AG09309 (cell line): ENCODE measurements around the gene TFEC.

Experiments used
- DNase-seq: peaks from one replicate; pipeline ENCODE4 v3.0.0-alpha.2; 2010; ENCODE audit warnings: low read depth
- H3K4me3 ChIP-seq: 2 replicates; pipeline ENCODE4 v1.5.1; 2011; ENCODE audit warnings: mild to moderate bottlenecking, low read depth, low read length, moderate library complexity; ENCODE audit not compliant: control insufficient read depth
- TF ChIP-seq, protein P1 (sequence below): IDR thresholded peaks from 2 replicates; pipeline ENCODE4 v1.5.1; 2011; ENCODE audit warnings: mild to moderate bottlenecking, low read depth, low read length, inconsistent platforms; ENCODE audit not compliant: insufficient read depth, control insufficient read depth; ENCODE audit errors: missing control alignments

TFEC gene

DNA sequence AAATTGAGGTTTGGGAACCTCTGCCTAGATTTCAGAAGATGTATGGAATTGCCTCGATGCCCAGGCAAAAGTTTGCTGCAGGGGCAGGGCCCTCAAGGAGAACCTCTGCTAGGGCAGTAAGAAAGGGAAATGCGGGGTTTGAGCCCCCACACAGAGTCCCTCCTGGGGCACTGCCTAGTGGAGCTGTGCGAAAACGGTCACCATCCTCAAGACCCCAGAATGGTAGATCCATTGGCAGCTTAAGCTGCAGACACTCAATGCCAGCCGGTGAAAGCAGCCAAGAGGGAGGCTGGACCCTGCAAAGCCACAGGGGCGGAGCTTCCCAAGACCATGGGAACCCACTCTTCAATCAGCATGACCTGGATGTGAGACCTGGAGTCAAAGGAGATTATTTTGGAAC lies 15.0 kb upstream of the TFEC start:
- TF ChIP-seq, protein P1, sequence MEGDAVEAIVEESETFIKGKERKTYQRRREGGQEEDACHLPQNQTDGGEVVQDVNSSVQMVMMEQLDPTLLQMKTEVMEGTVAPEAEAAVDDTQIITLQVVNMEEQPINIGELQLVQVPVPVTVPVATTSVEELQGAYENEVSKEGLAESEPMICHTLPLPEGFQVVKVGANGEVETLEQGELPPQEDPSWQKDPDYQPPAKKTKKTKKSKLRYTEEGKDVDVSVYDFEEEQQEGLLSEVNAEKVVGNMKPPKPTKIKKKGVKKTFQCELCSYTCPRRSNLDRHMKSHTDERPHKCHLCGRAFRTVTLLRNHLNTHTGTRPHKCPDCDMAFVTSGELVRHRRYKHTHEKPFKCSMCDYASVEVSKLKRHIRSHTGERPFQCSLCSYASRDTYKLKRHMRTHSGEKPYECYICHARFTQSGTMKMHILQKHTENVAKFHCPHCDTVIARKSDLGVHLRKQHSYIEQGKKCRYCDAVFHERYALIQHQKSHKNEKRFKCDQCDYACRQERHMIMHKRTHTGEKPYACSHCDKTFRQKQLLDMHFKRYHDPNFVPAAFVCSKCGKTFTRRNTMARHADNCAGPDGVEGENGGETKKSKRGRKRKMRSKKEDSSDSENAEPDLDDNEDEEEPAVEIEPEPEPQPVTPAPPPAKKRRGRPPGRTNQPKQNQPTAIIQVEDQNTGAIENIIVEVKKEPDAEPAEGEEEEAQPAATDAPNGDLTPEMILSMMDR: no peak
- DNase-seq: no peak
- no peak overlapping the region for H3K4me3 ChIP-seq

DNA sequence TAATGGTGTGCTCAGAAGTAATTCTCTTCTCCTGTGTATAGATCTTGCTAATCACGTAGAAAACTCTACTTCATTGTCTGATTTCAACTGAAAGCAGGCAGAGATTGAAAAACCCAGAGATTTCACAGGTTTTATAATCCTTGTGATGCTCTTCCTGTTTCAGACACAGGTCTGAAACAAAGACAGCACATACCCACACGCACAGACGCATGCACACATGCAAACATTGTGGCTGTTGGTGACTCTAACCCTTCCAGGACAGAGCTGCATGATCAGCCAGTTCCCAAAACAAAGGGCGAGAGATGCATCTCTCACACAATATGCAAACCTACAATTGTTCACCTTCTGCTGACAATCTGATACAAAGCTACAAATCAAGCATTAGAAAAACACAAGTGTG lies 11.1 kb upstream of the TFEC start:
- TF ChIP-seq, protein P1: no peak
- no peak for DNase-seq
- no peak overlapping the region for H3K4me3 ChIP-seq

DNA sequence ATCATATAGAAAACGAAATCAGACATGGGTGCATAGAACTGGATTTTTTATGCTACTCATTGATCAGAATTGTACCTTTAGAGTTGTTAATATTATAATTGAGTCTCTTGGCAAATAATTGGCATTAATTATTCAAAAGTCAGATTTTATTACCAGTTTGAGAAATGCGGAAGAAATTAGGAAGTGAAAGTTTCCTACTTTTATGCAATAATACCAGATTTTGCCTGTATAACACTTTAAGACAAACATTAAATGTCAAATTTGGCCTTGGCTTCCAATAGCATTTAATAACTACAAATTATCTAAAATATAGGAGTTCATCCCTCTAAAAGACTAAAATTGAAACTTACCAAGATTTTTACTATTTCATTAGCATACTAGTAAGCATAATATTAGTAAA lies 6.8 kb upstream of the TFEC start:
- TF ChIP-seq, protein P1: no peak
- DNase-seq: no peak
- no peak overlapping the region for H3K4me3 ChIP-seq

DNA sequence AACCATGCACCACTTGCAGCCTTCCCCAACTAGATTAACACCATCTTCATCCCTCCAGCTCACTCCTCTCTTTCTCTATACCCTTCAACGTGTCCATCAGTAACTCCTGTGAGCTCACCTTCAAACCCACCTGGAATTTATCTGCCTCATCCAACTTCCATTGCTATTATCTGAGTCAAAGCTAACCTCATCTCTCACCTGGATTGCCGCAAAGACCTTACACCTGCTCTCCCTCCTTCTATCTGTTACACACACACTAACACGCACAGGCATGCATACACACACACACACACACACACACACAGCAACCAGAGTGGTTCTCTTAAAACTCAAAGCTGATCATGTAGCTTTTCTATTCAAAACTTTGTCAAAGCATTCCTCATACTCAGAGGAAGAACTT lies 3.8 kb upstream of the TFEC start:
- TF ChIP-seq, protein P1: no peak
- no peak overlapping the region for H3K4me3 ChIP-seq
- no peak for DNase-seq

DNA sequence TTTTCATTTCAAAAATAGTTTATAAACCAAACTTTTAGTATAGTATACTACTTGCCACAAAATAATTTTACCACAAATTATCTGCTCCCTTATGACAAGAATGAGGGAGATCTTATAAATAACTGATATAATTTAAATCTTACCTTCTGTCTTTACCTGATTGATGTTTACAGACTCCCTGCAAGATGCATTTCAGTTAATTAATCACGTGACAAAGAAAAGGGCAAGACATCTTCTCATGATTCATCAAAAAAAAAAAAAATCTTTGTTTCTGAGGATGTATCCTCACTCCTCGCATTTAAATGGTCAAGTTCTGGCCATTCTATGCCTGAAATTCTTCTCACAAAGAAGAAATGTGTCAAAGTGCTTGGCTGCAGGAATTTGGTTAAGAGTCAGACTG lies 2.3 kb upstream of the TFEC start:
- TF ChIP-seq, protein P1: no peak
- H3K4me3 ChIP-seq: no peak overlapping the region
- no peak for DNase-seq

DNA sequence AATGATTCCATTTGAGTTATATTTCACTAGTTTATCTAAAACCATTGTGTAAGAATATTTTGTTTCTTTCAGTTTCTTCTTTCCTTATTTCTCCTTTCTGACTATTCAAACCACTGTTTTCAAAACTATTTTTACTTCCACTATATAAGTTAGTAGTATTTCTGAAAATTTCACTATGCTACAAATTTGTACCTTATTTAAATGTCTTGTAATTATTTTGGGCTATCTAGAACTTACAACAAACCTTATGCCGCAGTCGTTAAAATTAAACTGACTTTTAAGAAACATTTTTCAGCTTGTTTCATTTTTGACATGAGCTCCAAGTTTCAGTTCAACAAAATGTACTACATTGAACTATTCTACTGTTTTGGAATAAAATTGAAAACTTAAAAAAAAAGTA lies 1.8 kb downstream of the TFEC start:
- no peak overlapping the region for H3K4me3 ChIP-seq
- DNase-seq: no peak
- TF ChIP-seq, protein P1: no peak

DNA sequence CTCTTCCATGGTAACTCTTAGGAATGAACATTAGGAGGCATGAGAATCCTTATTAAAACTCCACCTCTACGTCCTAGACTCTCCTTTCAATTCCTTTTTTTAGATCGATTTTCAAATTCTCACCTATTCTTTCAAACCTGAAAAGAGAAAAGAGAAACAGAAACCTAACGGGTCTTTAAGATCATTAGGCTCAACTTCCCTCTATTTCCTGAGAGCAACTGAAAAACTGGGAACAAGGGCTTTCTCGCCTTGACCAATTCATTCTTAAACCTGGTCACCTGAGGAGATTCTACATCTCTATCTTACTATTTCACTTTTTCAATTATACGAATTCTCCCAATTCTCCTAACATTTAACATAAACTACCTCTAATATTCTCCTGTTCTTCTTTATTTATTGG lies 2.8 kb downstream of the TFEC start:
- TF ChIP-seq, protein P1: no peak
- DNase-seq: no peak
- no peak overlapping the region for H3K4me3 ChIP-seq
